Measurements from ENCODE around the gene CLPSL2.

CLPSL2 gene

DNA sequence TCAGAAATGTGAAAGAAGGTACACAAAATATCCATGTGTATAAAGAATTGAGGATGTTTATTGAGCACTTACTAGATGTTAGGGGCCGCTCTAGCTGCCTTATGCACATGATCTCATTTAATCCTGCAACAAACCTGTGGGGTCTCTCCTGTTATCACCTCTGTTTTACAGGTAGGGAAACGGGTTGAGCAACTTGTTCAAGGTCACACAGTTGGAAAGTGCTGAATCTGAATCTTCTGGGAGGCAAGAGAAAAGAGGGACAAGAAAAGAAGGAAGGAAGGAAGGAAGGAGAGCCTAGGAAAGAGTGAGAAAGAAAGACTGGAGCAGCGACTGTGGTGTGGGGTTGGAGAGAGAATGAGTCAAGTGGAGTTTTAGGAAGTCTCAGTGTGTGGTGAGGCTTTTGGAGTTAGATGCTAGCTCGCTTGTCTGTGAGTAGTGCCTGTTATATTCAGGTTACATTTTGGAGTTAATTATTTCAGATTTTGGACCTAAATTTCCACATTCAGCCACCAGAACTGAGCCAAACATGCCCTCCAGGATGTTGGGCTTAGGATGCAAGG lies 12.1 kb downstream of the CLPSL2 start:
- no peak for DNase-seq

DNA sequence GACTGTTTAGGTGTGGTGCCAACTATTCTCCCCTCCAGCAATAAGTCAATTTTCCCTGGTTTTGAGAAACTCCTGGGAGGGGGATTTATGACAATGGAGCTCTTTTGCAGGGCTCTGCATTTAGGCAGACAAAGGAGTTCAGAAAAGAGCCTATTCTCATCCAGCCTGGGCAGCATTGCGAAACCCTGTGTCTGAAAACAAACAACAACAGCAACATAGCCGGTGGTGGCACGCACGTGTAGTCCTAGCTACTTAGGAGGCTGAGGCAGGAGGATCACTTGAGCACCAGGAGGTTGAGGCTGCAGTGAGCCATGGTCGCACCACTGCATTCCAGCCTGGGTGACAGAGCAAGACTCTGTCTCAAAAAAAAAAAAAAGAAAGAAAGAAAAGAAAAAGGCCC lies 14.3 kb downstream of the CLPSL2 start:
- DNase-seq, result no peak

DNA sequence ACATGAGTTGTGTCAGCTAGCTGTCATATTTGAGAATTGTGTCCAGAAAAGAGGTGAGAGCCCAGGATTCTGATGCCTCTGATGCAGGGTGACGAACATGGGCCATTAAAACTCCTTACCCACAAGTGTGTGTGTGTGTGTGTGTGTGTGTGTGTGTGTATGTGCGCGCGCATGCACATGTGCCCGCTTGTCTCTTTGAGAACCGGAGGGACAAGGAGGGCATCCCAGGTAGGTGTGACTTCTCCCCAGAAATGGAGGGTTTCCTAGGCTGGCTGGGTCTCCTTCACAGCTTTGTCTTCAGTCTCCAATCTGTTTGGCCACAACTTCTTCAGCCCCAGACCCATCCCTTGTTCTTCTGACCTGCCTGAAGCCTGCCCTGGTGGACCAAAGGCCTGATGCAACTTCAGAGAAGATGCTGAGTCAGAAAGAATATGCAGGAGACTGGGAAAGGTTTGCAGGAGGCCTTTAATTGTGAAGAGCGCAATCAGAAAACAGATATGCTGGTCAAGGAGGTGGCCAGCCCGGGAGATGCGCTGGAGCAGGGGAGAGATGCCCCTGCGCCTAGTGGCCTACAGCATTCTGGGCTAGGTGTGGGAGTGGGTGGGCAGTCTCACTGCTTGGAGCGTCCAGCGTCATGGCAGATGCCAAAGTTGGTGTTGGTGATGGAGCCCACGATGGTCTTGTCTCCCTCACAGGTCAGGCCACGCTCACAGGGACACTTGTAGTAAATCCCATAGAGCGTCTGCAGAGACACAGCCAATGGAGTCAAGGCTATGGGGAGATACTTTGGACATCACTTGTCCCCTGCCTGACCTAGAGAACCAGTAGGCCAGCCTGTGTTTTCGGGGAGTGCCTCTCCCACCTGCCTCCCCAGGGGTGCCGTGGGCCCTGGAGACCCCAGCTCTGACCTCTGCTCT lies 18.4 kb downstream of the CLPSL2 start:
- DNase-seq, result no peak

DNA sequence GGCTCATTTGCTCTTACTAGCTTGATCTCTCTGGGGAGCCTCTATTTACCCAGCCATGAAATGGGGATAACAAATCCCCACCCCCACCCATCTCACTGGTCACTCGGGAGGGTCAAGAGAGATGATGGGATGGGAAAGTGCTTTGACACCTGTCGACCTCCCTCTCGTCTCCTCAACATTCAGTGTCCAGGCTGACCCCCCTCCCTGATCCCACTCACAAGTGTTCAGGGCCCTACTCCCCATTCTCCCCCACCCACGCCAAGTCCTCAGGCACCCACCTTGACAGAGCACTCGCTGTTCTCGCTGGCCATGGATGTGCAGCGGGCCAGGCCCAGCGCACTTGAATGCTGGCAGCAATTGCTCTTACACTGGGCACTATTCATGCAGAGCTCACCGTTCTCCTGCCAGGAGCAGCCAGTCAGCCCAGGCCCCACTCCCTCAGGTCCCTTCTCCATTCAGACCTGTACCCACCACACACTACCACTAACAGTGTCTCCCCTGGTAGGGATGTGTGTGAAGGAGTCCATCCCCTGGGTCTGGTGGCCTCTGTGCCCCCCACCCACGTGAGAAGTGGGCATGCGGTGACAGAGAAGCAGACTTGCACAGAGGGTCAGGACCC lies 19.2 kb downstream of the CLPSL2 start:
- DNase-seq, result no peak

DNA sequence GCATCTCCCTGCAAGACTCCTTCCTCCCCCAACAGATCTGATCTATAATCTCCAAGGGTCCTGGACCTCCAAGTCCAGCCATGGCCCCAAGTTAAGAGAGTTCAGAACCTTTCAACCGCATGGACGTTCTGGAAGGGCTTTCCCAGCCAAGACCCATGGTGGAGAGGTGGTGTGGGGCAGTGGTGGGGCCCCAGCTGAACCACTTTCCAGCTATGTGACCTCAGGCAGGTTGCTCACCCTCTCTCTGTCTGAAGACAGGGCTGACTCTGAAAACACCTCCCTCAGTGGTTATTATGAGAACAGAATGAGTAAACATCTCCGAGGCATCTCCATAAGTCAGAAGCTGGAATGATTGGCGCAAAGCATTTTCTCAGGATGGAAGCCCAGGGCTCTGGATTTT lies 19.8 kb downstream of the CLPSL2 start:
- DNase-seq, result no peak

DNA sequence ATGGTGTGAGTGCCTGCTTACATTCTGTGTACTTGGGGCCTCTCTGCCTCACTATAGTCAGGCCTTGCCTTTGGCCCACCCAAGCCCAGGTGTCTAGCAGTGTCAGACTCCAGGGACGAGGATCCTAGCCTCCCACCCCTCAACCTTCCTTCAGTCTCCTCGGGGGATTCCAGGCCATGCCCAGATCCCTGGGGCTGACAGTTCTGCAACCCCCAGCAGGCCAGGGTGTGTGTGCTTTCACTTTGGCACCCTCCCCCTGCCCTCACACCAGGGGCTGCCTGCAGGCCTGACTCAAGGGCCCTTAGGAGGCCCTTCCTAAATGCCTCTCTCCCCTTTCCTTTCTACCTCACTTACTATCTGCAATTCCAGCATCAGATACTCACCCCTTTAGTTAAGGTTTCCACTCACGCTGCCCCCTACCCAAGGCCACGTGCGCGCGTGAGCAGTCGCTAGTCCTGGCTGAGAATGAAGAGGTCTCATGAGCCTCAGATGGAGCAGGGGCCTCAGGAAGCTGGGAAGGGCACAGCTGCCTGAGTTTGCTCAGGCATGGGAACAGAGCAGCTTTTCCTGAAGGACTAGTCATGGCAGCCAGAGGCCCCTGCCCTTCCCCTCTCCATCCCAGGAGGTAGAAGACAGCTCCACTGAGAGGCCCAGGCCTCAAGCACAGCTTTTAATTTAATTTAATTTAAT lies 21.6 kb downstream of the CLPSL2 start:
- DNase-seq, result no peak

DNA sequence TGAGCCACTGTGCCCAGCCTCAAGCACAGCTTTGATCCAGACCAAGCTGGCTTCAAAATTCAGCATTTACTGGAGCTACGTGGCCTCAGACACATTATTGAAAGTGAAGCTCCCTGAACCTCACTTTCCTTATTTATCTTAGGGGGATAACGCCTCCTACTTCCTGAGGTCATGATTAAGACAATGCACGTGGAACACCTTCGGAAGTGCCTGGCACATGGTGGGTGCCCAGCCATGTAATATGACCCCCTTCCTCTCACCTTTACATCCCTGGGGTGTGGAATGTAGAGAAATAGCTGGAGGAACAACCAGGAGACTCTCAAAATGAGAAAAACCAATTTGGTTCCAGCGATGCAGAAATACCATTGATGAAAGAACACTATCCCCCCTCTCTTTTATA lies 22.3 kb downstream of the CLPSL2 start:
- DNase-seq, result no peak

DNA sequence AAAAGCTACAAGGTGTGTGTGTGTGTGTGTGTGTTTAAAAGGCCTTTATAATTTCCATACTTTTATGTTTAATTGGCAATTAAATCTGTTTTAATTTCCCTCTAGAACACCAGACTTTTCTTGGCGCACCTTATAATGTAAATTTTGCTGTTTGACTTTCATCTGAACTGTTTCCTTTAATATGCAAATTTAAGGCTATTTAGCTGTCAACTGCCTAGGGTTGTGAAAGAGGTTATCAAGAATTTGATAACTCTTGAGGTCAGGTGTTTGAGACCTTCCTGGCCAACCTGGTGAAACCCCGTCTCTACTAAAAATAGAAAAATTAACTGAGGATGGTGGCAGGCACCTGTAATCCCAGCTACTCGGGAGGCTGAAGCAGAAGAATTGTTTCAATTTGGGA lies 24.8 kb downstream of the CLPSL2 start:
- DNase-seq, result no peak

DNA sequence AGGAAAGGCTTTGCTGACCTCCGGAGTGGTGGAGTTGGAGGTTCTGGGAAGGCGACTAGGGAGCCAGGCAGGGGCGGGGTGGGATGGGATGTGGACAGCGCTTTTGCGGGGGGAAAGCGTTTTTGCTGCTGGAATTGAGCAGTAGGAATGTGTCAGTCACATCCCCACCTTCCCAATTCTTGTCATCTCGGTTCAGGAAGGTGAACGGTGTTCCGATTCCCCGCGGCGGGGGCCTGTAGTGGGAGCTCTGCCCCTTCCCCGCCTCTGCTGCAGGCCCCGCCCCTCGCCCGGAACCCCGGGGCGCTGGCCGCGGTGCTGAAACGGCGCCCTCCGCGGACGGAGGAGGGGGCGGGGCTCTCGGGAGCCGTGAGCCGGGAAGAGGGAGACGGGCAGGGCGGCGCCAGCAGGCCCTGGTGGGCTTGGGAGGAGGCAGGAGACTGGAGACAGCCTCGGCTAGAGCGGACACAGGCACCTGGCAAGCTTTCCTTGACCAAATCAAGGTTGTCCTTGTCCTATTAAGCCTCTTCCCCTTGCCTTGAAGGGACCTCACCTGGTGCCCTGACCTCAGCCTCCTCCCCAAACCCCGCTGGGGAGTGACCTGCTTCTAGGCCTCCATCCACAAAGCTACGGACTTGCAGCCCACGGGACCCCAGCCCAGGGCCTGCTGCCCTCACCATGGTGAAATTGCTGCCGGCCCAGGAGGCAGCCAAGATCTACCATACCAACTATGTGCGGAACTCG lies 28.8 kb downstream of the CLPSL2 start, which contains the start of gene LHFPL5:
Gene LHFPL5, plus strand, starts transcription at position 357 of the 741 bp plus-strand sequence. Its CDS starts 319 bp downstream, at position 676.
- peak; percentile 22 for DNase-seq

DNA sequence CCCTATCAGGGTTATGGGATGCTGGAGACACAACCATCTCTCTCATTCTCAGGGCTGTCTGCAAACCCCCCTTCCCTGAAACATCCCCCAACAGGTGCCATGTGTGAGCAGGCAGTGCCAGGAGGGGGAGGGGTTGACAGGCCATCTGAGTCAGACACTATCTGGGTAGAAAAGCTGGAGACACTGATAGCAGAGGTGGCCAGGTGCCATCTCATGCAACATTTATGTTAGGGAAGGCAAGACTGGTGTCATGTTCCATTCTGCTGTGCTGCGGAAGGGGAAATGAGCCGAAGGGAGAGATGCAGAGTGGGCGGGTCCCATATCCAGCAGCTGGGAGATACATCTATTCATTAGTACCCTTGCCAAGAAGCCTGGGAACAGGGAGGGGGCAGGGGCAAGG lies 32.3 kb downstream of the CLPSL2 start:
- peak; percentile 47 for DNase-seq

DNA sequence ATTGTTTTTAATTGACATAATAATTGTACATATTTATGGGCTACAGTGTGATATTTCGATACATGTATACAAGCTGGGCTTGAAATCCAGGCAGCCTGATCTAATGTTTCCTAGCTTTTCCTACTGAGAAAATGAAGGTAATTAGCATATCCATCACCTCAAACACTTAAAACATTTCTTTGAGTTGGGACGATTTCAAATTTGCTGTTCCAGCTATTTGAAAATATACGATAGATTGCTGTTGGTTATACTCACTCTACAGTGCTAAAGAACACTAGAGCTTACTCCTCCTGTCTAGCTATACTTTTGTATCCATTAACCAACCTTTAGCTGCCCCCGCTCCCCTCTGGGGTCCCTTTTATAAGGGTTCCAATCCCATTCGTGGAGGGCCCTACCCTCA lies 33.4 kb downstream of the CLPSL2 start:
- no peak for DNase-seq

DNA sequence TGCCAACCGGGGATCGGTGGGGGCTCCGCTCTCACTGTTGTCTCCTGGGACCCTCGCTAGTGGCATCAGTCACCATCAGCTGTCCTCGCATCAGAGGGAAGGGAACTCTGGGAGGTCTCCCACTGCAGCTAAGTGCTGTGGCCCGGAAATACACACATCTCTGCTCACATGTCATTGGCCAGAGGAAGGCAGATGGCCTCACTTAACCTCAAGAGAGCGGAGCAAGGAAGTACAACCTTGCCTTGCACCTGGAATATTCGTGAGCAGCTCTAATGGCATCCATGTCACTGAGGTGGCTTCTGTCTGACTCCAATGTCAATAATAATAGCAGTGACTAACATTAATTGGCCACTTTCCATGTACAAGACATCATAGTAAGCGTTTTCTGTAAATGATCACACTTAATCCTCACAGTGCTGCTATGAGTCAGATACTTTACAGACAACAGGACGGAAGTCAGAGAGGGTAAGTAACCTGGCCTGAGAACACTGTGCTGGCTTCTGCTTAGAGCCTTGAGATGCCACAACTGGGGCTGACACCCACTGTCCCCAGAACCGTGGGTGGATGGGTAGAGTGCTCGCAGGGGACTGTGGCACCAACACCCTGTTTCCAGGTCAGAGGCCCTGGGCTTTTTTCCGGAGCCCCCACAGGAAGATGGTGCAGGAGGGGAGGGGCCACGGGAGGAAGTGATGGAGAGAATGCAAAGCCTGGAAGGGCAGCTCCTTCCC lies 34.7 kb downstream of the CLPSL2 start:
- peak; percentile 71 for DNase-seq

DNA sequence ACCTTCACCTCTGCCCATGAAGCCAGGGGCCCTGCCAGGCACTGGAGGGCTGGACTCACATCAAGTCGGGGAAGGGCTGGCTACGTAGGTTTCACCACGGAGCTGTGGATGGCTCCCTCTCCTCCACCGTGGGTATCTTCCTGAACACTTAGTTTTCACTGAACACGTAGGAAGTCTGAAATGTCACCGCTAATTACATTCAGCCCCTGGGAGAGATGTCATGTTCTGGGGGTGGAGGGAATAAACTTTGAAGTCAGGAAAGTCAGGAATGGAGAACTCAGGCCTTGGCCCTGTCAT lies 35.2 kb downstream of the CLPSL2 start:
- no peak for DNase-seq

DNA sequence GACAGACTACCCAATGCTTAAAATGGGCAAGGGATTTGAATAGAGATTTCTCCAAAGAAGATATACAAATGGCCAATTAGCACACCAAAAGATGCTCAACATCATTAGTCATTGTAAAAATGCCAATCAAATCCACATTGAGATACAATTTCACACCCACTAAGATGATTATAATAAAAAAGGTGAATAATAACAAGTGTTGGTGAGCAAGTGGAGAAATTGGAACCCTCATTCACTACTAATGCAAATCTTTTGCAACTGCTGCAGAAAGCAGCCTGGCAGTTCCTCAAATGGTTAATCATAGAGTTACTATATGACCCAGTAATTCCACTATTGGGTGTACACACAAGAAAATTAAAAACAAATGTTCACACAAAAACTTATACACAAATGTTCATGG lies 41.1 kb downstream of the CLPSL2 start:
- DNase-seq, result no peak

DNA sequence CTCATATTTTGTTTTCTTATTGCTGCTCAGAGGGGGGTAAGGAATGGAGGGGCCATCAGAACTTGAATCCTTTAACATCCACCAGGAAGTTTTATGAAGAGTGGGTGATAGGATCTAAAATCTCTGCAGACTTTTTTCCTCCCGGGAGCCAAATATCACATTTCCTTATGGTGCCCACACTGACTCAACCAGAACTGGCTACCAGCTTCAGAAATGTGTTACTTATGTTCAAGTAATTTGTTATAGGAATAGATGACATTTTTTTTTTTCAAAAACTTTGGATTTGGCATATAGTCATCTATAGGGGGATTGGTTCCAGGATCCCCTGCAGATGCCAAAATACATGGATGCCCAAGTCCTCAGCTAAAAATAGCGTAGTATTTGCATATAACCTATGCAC lies 47.2 kb downstream of the CLPSL2 start:
- no peak for DNase-seq

DNA sequence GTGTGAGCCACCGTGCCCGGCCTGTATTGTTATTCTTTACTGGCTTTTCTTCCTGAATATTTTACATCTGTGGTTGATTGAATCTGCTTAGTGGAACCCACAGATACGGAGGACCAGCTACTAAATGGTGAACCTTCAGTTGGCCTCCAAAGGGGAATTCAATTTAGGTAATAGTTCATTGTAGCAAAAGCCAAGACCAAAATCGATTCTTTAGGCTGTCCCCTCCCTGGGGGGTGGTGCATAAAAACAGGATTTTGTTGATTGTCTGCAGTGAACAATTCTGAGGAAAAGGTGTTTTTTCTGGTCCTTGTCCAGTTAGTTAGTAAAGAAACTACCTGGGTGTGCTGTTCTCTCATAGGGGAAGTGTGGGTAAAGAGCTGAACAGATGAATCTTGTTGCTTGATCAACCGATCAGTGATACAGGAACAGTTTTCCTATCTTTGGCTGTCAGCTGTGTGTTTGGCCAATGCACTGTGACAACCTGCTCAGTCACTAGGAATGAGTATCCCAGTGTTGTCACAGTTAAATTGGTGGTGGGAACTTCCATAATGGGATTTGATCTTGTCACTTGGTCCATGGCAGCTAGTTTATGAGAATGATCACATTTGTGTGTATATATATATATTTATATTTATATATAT lies 48.3 kb downstream of the CLPSL2 start:
- DNase-seq, result no peak
